Uterus (tissue), 4 donors: Measurements from ENCODE around the gene KCNMA1. TPM values are rescaled to one million over a fixed set of nuclear protein-coding genes. Genes with fewer than 3 reads are reported as not detected.

Source experiments
- DNase-seq, 2 donors: peaks; one replicate each; pipeline ENCODE4 v3.0.0-alpha.2; 2019 to 2020
- H3K27ac ChIP-seq, 2 donors: fragments of 200-600 bp; sonication (generic); 1 replicate in 1 of 2; 2 replicates in 1 of 2; pipeline ENCODE4 v1.5.1; 2016 to 2018
- H3K27me3 ChIP-seq, 2 donors: fragments of 200-600 bp; sonication (generic); one replicate each; pipeline ENCODE4 v1.5.1; 2018 to 2019; ENCODE audit warnings: control low read depth in 1 of 2
- H3K36me3 ChIP-seq, 2 donors: fragments of 200-600 bp; sonication (generic); one replicate each; pipeline ENCODE4 v1.5.1; 2019; ENCODE audit warnings: control low read depth in 1 of 2
- H3K4me1 ChIP-seq, 2 donors: fragments of 200-600 bp; sonication (generic); one replicate each; pipeline ENCODE4 v1.5.1; 2018 to 2019; ENCODE audit warnings: control low read depth in 1 of 2
- H3K4me3 ChIP-seq, 2 donors: fragments of 200-600 bp; sonication (generic); 1 replicate in 1 of 2; 2 replicates in 1 of 2; pipeline ENCODE4 v1.5.1; 2018 to 2019; ENCODE audit warnings: mild to moderate bottlenecking in 1 of 2
- H3K9me3 ChIP-seq, 2 donors: fragments of 200-600 bp; sonication (generic); one replicate each; pipeline ENCODE4 v1.5.1; 2019; ENCODE audit warnings: control low read depth in 1 of 2
- CTCF ChIP-seq, 4 experiments: fragments of 200-600 bp in 2 of 4; fragments of 450-650 bp in 2 of 4; sonication (generic) in 2 of 4; IDR thresholded peaks; one replicate each; pipeline ENCODE4 v1.5.1; 2016 to 2019; ENCODE audit warnings: antibody characterized with exemption in 4 of 4, mild to moderate bottlenecking in 2 of 4, moderate library complexity in 1 of 4
- POLR2A ChIP-seq, 2 donors: fragments of 450-650 bp; IDR thresholded peaks; one replicate each; pipeline ENCODE4 v1.6.1; 2016; ENCODE audit warnings: antibody characterized with exemption in 2 of 2, mild to moderate bottlenecking in 1 of 2, moderate library complexity in 1 of 2
- intact Hi-C: fragments of 100-400 bp; cut with DNase I; formaldehyde crosslinking; loops from one replicate; pipeline ENCODE4 v1.15.1; 2023; ENCODE audit warnings: low total_unique reads
- total RNA-seq, 4 donors: library from RNA; depleted of rRNA in 3 of 4; stranded (reverse); fragments of >200 nt in 3 of 4; gene quantifications; one replicate each; pipeline versions ENCODE4 v1.1.0 to v1.2.4, GENCODE V29; 2014 to 2023
- donor health status: DM: yes; HTN: yes; CAD: no.

Gene KCNMA1
- total RNA-seq, 4 donors from 2014 or later, result 86.2 to 236 (median 164) TPM

- H3K36me3 ChIP-seq, result no peaks in the 10 kb centered on the region
- no peaks in the 10 kb centered on the region for H3K9me3 ChIP-seq
- no peaks in the 10 kb centered on the region for H3K4me1 ChIP-seq
- no peak overlapping the region for H3K27ac ChIP-seq
- no peaks in the 10 kb centered on the region for H3K27me3 ChIP-seq
- no peak for DNase-seq
- no peak overlapping the region for H3K4me3 ChIP-seq
- TF ChIP-seq POLR2A (IDR thresholded peaks at IDR 0.05) (no peak), CTCF (IDR thresholded peaks at IDR 0.05) (no peak)
- intact Hi-C loops, result no loop called here
Observed at GRCh38 chr10:77355844-77356243, 281.8 kb downstream of the KCNMA1 start.

GRCh38 chr10:77351386-77351785, 286.2 kb downstream of the KCNMA1 start:
- Histone ChIP-seq H3K4me1 (no peaks in the 10 kb centered on the region), H3K27me3 (no peaks in the 10 kb centered on the region), H3K27ac (peak overlapping the region; percentile 16 to 62), H3K36me3 (no peaks in the 10 kb centered on the region), H3K9me3 (no peaks in the 10 kb centered on the region), H3K4me3 (no peak overlapping the region)
- no peak for DNase-seq
- intact Hi-C loops, result no loop called here
- TF ChIP-seq CTCF (IDR thresholded peaks at IDR 0.05) (no peak), POLR2A (IDR thresholded peaks at IDR 0.05) (no peak)

- Histone ChIP-seq H3K4me3 (no peak overlapping the region), H3K27ac (peak overlapping the region; percentile 16 to 62)
- intact Hi-C loops, result no loop called here
Observed at GRCh38 chr10:77350711-77351119, 286.9 kb downstream of the KCNMA1 start.

GRCh38 chr10:77350134-77350533, 287.5 kb downstream of the KCNMA1 start:
- intact Hi-C loops, result no loop called here

More at GRCh38 chr10:77350711-77351119, 286.9 kb downstream of the KCNMA1 start:
- no peaks in the 10 kb centered on the region for H3K9me3 ChIP-seq
- H3K27me3 ChIP-seq, result no peaks in the 10 kb centered on the region
- H3K4me1 ChIP-seq, result no peaks in the 10 kb centered on the region
- H3K36me3 ChIP-seq, result no peaks in the 10 kb centered on the region
- DNase-seq, result peak; percentile 59 to 81
- no peak for TF ChIP-seq CTCF (IDR thresholded peaks at IDR 0.05)
- no peak for TF ChIP-seq POLR2A (IDR thresholded peaks at IDR 0.05)

GRCh38 chr10:77349226-77349625, 288.4 kb downstream of the KCNMA1 start:
- H3K36me3 ChIP-seq, result no peaks in the 10 kb centered on the region
- H3K27me3 ChIP-seq, result no peaks in the 10 kb centered on the region
- H3K4me1 ChIP-seq, result no peaks in the 10 kb centered on the region
- H3K9me3 ChIP-seq, result no peaks in the 10 kb centered on the region
- no peak for TF ChIP-seq CTCF (IDR thresholded peaks at IDR 0.05)
- TF ChIP-seq POLR2A (IDR thresholded peaks at IDR 0.05), result no peak
- DNase-seq, result no peak
- peak overlapping the region in 1 of 2 donors; percentile 5 for H3K27ac ChIP-seq
- H3K4me3 ChIP-seq, result no peak overlapping the region
- intact Hi-C loops, result no loop called here

More at GRCh38 chr10:77350134-77350533, 287.5 kb downstream of the KCNMA1 start:
- H3K4me1 ChIP-seq, result no peaks in the 10 kb centered on the region
- no peaks in the 10 kb centered on the region for H3K36me3 ChIP-seq
- H3K9me3 ChIP-seq, result no peaks in the 10 kb centered on the region
- DNase-seq, result no peak
- peak overlapping the region; percentile 11 to 46 for H3K27ac ChIP-seq
- no peak overlapping the region for H3K4me3 ChIP-seq
- no peaks in the 10 kb centered on the region for H3K27me3 ChIP-seq
- no peak for TF ChIP-seq POLR2A (IDR thresholded peaks at IDR 0.05)
- no peak for TF ChIP-seq CTCF (IDR thresholded peaks at IDR 0.05)
